Fibroblast of skin of right quadriceps (primary cell): ENCODE measurements around the gene AATF.

ENCODE experiments used
- DNase-seq: peaks from one replicate; pipeline ENCODE4 v3.0.0-alpha.2; 2013

AATF gene

DNA sequence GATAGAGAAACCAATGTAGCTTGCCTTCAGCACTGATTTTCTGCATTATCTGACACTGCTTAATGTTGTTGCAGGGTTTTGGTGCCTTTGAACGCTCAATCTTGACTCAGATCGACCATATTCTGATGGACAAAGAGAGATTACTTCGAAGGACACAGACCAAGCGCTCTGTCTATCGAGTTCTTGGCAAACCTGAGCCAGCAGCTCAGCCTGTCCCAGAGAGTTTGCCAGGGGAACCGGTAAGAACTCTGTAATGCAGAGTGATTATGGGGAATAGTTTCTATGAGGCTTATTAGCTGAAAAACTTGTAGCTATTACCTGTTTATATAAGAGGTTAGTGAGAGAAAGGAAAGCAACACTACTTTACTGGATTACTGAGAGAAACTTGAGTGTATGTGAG lies 40.4 kb downstream of the AATF start:
- no peak for DNase-seq

GRCh38 chr17:36992701-36993100 lies 43.9 kb downstream of the AATF start:
- DNase-seq: no peak

- no peak for DNase-seq
Observed at GRCh38 chr17:36993227-36993626, 44.5 kb downstream of the AATF start.

- DNase-seq: peak; percentile 71
Observed at GRCh38 chr17:36994438-36994837, 45.7 kb downstream of the AATF start.

- DNase-seq: no peak
Observed at GRCh38 chr17:36999471-36999870, 50.7 kb downstream of the AATF start.

- DNase-seq: no peak
Observed at GRCh38 chr17:37016780-37017179, 68.0 kb downstream of the AATF start.

GRCh38 chr17:37017404-37017803 lies 68.7 kb downstream of the AATF start:
- no peak for DNase-seq

GRCh38 chr17:37019117-37019740 lies 70.5 kb downstream of the AATF start:
- DNase-seq: no peak

DNA sequence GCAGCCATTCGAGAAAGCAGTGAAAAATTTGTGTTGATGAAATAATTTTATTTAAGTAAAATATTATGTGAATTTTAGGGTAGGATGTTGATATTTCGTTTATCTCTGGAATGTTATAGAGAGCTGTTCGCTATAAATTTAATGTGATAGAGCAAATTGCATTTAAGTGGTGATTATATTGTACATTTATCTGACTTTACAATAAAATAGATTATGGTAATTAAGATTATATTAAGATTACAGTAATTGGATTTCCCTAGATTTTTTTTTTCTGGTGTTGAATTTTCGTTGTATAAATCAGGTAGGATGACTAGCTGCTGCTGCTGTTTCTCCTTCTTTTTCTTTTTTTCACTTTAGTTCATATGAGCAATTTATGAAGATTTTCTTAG lies 71.0 kb downstream of the AATF start:
- no peak for DNase-seq

- no peak for DNase-seq
Observed at GRCh38 chr17:37024181-37024637, 75.5 kb downstream of the AATF start.

GRCh38 chr17:37025238-37025637 lies 76.5 kb downstream of the AATF start:
- no peak for DNase-seq

- DNase-seq: no peak
Observed at GRCh38 chr17:37025847-37026530, 77.2 kb downstream of the AATF start.

GRCh38 chr17:37026531-37026869 lies 77.7 kb downstream of the AATF start:
- no peak for DNase-seq

DNA sequence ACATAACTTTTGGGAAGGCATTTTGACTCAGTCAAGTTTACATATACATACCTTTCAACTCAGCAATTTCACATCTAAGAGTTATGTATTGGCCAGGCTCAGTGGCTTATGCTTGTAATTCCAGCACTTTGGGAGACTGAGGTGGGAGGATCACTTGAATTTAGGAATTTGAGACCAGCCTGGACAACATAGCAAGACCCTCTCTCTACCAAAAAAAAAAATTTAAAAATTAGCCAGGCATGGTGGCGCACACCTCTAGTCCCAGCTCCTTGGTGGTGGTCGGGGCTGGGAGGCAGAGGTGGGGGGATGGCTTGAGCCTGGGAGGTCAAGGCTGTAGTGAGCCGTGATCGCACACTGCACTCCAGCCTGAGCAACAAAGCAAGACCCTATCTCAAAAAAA lies 79.3 kb downstream of the AATF start:
- no peak for DNase-seq

DNA sequence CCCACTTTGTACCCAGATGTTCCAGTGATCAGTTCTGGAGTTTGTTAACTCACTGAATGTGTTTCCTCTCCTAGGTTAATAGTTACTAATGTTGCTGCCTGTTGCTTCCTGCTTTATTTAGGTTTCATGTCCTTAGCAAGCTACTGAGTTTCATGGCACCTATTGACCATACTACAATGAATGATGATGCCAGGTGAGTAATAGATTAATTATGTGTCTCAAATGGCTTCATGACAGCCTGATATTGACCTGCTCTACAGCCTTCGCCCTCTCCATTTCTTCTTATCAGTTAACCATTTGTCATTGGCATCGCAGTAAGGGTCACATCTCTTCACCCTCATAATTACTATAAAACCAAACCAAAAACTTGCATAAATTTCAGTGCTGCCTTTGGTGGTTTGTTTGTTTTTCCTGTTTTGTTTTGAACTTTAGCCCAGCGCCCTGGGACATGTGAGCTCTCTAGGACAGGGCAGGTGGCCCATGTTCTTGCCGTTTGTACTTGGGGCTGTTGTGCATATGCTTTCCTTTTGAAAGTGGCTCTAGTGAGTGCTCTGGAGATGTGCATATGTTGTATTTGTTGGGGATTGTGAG lies 82.8 kb downstream of the AATF start:
- no peak for DNase-seq

- peak; percentile 14 for DNase-seq
Observed at GRCh38 chr17:37037590-37038155, 88.9 kb downstream of the AATF start.

GRCh38 chr17:37039269-37039668 lies 90.5 kb downstream of the AATF start:
- DNase-seq: no peak

- no peak for DNase-seq
Observed at GRCh38 chr17:37041932-37042331, 93.2 kb downstream of the AATF start.

GRCh38 chr17:37043201-37043600 lies 94.4 kb downstream of the AATF start:
- DNase-seq: no peak

- DNase-seq: no peak
Observed at GRCh38 chr17:37045351-37045922, 96.7 kb downstream of the AATF start.

DNA sequence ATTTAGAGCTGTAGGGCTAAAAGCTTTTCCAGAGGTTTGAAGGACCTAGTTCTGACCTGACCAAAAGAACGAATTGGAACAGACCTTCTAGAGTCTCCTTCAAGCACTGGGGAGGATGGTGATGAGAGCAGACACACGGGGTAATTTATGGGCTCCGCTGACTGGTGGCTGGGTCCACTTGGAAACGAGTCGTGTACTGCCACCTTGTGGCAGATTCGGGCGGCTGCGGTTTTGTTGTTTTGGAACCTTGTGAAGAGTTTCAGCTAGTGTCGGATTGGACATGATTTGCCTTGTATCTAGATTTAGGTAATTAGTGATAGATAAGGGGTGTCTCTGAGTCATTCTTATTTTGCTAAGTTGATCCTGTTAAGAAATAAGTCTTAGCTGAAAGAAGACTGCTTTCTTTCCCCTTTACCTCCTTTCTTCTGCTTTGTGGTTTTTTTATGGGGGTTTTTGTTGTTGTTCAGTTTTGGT lies 98.9 kb downstream of the AATF start:
- DNase-seq: peak; percentile 80

- DNase-seq: no peak
Observed at GRCh38 chr17:37048811-37049210, 100.1 kb downstream of the AATF start.

GRCh38 chr17:37050920-37051319 lies 102.2 kb downstream of the AATF start:
- DNase-seq: no peak

DNA sequence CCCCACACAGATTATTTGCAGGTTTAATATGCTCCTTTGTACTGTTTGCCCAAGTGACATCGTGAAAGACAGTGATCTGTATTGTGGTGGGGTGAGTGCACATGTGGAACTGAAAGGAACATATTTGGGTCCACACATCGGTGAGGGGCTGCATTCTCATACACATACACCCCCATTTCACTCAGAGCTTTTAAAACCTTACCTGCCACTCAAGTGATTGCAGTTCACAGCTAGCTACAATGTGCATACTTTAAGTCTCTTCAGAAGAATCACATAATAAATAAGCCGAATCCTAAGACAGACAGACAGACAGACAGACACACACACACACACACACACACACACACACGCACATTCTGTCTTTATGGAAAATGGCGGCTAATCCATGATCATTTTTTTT lies 102.6 kb downstream of the AATF start:
- DNase-seq: no peak
